ENCODE measurements around the gene CHRNB4.

Gene CHRNB4

DNA sequence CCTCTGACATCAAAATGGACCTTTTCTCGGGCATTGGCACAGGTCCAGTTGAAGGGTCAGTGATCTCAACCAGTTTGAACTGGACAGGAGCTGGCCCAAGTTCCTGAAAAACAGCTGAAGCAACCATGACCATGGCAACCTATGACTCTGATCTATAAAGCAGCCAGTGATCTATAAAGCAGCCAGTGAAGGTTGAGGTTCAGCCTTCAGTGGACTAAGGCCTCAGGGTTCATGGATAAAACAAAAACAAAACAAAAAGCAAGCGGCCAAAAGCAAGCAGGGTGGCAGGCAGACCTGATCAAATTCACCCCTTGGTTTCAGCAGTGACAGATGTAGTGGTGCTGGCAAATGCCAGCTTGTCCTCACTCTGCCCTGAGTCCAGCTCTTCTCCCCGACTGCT is 10.0 kb upstream of the CHRNB4 start:
- Histone ChIP-seq H3K4me3 (ENCODE audit: low read depth in 1 of 2, low read length in 2 of 2) (no peak overlapping the region), H3K9ac (ENCODE audit: low read depth in 1 of 2, low read length in 2 of 2) (no peak overlapping the region), H3K4me1 (ENCODE audit: control insufficient read depth in 1 of 2, insufficient read depth in 2 of 2, low read length in 2 of 2) (no peaks in the 10 kb centered on the region), H3K27me3 (ENCODE audit: control insufficient read depth in 1 of 2, insufficient read depth in 2 of 2, low read length in 2 of 2) (peaks cover 0 to 6% of the 10 kb centered on the region in 2 donors), H3K36me3 (ENCODE audit: control insufficient read depth in 1 of 2, insufficient read depth in 2 of 2, low read length in 2 of 2) (no peaks in the 10 kb centered on the region), H3K9me3 (ENCODE audit: control insufficient read depth in 1 of 2, low read length in 2 of 2) (no peaks in the 10 kb centered on the region), H3K27ac (ENCODE audit: low read depth, low read length) (no peak overlapping the region)

DNA sequence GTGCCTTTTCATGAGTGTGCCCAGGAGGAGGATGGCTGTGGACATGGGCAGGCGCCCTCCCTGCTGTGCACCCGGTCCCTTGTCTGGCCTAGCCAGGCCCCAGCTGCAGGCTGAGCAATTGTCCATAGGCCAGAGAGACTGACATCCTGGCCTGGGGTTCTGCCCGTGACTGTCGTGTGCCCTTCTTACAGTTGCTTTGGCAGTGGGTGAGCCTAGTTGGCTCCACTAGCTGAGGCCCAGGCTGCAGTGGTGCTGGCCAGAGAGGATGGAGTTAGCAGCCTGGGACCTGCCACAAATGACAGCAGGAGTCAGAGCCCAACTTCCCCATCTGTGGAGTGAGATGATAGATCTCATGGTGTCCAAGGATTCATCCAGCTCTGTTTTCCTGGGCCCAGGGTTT is 9.0 kb upstream of the CHRNB4 start:
- no peak overlapping the region for H3K4me3 ChIP-seq (ENCODE audit: low read depth in 1 of 2, low read length in 2 of 2)
- H3K27ac ChIP-seq (ENCODE audit: low read depth, low read length): no peak overlapping the region
- no peak overlapping the region for H3K9ac ChIP-seq (ENCODE audit: low read depth in 1 of 2, low read length in 2 of 2)
- H3K36me3 ChIP-seq (ENCODE audit: control insufficient read depth in 1 of 2, insufficient read depth in 2 of 2, low read length in 2 of 2): no peaks in the 10 kb centered on the region
- H3K9me3 ChIP-seq (ENCODE audit: control insufficient read depth in 1 of 2, low read length in 2 of 2): no peaks in the 10 kb centered on the region
- no peaks in the 10 kb centered on the region for H3K4me1 ChIP-seq (ENCODE audit: control insufficient read depth in 1 of 2, insufficient read depth in 2 of 2, low read length in 2 of 2)
- peaks cover 0 to 6% of the 10 kb centered on the region in 2 donors for H3K27me3 ChIP-seq (ENCODE audit: control insufficient read depth in 1 of 2, insufficient read depth in 2 of 2, low read length in 2 of 2)

DNA sequence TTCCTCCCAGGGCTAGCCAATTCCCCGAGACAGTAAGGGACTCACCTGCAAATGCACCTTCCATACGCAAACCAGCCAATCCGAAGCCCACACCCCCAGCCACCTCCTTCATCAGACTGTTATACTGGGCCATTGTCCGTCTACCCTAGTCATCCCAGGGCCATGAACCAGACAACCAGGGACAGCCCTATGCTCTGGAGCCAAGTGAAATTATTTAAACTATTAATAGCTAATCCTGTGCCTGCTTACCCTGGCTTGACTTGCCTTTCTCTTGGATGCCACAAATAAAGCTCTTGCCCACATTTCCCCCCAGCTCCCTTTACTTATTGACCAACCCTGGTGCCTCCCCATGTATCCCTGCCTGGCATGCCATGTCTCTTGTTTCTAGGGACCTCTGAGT is 4.0 kb upstream of the CHRNB4 start:
- no peak overlapping the region for H3K27ac ChIP-seq (ENCODE audit: low read depth, low read length)
- H3K9ac ChIP-seq (ENCODE audit: low read depth in 1 of 2, low read length in 2 of 2): no peak overlapping the region
- peaks cover 0 to 7% of the 10 kb centered on the region in 2 donors for H3K27me3 ChIP-seq (ENCODE audit: control insufficient read depth in 1 of 2, insufficient read depth in 2 of 2, low read length in 2 of 2)
- no peak overlapping the region for H3K4me3 ChIP-seq (ENCODE audit: low read depth in 1 of 2, low read length in 2 of 2)
- peaks cover 0 to 5% of the 10 kb centered on the region in 2 donors for H3K4me1 ChIP-seq (ENCODE audit: control insufficient read depth in 1 of 2, insufficient read depth in 2 of 2, low read length in 2 of 2)
- no peaks in the 10 kb centered on the region for H3K36me3 ChIP-seq (ENCODE audit: control insufficient read depth in 1 of 2, insufficient read depth in 2 of 2, low read length in 2 of 2)
- no peaks in the 10 kb centered on the region for H3K9me3 ChIP-seq (ENCODE audit: control insufficient read depth in 1 of 2, low read length in 2 of 2)

DNA sequence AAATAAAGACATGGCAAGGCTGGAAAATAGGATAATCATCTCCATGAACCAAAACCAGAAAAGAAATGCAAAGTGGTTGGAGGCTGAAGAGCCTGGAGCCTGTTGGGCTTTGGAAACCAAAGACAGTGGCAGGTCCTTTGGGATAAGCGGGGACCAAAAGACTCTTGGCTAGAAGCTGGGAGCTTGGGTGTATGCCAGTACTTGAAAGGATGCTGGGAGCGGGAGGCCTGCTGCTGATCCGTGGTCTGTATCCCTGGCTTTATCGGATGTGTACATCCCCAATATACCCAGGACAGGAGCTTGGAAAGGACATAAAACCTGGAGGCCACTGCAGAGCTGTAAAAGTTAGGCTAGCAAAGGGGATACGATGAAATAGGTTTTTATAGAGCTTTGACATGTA is 1.3 kb upstream of the CHRNB4 start:
- Histone ChIP-seq H3K27me3 (ENCODE audit: control insufficient read depth in 1 of 2, insufficient read depth in 2 of 2, low read length in 2 of 2) (peaks cover 0 to 11% of the 10 kb centered on the region in 2 donors), H3K4me3 (ENCODE audit: low read depth in 1 of 2, low read length in 2 of 2) (no peak overlapping the region), H3K9ac (ENCODE audit: low read depth in 1 of 2, low read length in 2 of 2) (no peak overlapping the region), H3K9me3 (ENCODE audit: control insufficient read depth in 1 of 2, low read length in 2 of 2) (no peaks in the 10 kb centered on the region), H3K36me3 (ENCODE audit: control insufficient read depth in 1 of 2, insufficient read depth in 2 of 2, low read length in 2 of 2) (no peaks in the 10 kb centered on the region), H3K4me1 (ENCODE audit: control insufficient read depth in 1 of 2, insufficient read depth in 2 of 2, low read length in 2 of 2) (peaks cover 0 to 5% of the 10 kb centered on the region in 2 donors), H3K27ac (ENCODE audit: low read depth, low read length) (no peak overlapping the region)

DNA sequence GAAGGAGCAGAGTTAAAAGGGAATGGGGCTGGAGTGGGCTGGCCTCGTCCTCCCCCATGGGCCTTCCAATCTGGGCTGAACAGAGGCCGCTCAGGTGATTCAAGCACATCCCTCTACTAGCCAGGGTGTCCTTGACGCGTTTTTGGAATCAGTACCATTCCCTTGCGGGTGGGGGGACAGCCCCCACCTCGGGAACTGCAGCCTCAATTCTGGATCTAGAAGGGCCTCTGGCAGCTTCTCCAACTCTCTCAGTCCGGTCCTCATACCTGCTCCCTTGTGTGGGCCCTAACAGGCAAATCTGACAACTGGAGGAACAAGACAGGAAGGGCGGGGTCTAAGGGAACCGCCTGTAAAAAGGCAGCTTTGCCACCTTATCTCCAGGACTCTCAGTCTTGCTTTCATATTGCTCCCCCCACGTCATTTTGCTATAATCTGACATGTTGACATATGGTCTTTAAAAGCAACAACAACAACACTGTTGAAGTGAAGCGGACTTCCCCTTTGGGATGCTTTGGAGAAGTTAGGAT is 802 bp upstream of the CHRNB4 start:
- no peak overlapping the region for H3K4me3 ChIP-seq (ENCODE audit: low read depth in 1 of 2, low read length in 2 of 2)
- no peaks in the 10 kb centered on the region for H3K36me3 ChIP-seq (ENCODE audit: control insufficient read depth in 1 of 2, insufficient read depth in 2 of 2, low read length in 2 of 2)

DNA sequence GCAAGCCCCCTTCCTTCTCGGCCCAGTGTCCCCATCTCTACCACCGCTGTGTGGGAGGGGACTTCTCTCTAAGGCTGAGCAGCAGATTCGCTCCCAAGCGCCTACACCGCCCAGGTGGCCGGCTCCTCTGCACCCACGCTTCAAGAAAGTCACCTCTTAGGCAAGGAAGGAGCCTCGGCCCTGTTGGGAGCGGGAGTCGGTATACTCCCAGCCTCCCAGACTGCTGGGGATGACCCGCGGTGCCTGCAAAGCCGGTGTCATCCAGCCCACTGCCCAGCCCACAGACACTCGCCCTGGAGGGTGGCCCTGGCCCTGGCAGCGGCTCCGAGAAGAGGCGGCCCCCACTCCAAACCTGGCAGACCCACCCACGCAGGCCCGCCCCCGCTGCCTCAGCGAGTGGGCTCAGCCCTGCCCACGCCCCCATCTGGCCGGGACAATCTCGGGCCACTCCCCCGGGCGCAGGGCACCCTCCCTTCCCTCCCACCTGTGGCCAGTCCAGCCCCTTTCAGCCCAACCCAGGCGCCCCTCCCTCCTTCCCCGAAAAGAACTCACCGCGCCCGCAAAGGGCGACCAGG is 396 bp downstream of the CHRNB4 start:
- Histone ChIP-seq H3K9ac (ENCODE audit: low read depth in 1 of 2, low read length in 2 of 2) (no peak overlapping the region), H3K27ac (ENCODE audit: low read depth, low read length) (no peak overlapping the region), H3K36me3 (ENCODE audit: control insufficient read depth in 1 of 2, insufficient read depth in 2 of 2, low read length in 2 of 2) (no peaks in the 10 kb centered on the region)

More for the DNA sequence above, 802 bp upstream of the CHRNB4 start:
- H3K9me3 ChIP-seq (ENCODE audit: control insufficient read depth in 1 of 2, low read length in 2 of 2): no peaks in the 10 kb centered on the region
- peaks cover 0 to 11% of the 10 kb centered on the region in 2 donors for H3K27me3 ChIP-seq (ENCODE audit: control insufficient read depth in 1 of 2, insufficient read depth in 2 of 2, low read length in 2 of 2)
- no peak overlapping the region for H3K9ac ChIP-seq (ENCODE audit: low read depth in 1 of 2, low read length in 2 of 2)
- H3K27ac ChIP-seq (ENCODE audit: low read depth, low read length): no peak overlapping the region
- H3K4me1 ChIP-seq (ENCODE audit: control insufficient read depth in 1 of 2, insufficient read depth in 2 of 2, low read length in 2 of 2): peaks cover 0 to 5% of the 10 kb centered on the region in 2 donors

DNA sequence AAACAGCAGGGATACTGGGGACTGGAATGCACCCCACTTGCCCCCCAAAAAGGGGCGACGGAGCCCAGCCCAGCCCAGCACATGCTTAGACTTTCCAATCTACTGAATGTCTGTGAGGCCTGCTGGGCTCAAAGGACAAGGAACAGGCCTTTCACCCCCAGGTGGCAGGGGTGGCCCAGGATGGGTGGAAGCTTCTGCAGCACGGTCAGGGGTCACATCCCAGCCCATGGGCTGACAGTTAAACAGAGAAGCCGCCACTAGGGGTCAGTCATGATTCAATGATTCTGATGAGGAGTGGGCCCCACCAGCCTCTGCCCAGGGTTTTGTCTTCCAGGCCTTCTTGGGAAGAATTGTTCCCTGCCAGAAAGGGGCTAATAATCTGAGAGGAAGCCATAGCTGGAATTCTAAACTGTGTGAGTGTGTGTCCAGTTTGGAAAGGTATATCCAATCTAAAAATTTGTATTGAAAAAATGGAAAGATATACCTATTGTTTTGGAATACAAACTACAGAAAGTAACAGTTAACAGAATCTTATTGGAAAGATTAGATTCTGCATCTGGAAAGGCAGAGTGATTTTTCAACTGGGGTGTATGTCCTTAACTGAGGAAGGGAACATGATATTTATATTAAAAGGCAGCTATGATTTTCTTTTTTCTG is 2.2 kb downstream of the CHRNB4 start:
- peaks cover 0 to 5% of the 10 kb centered on the region in 2 donors for H3K4me1 ChIP-seq (ENCODE audit: control insufficient read depth in 1 of 2, insufficient read depth in 2 of 2, low read length in 2 of 2)
- H3K27ac ChIP-seq (ENCODE audit: low read depth, low read length): no peak overlapping the region
- no peak overlapping the region for H3K9ac ChIP-seq (ENCODE audit: low read depth in 1 of 2, low read length in 2 of 2)
- H3K27me3 ChIP-seq (ENCODE audit: control insufficient read depth in 1 of 2, insufficient read depth in 2 of 2, low read length in 2 of 2): peaks cover 0 to 11% of the 10 kb centered on the region in 2 donors
- no peak overlapping the region for H3K4me3 ChIP-seq (ENCODE audit: low read depth in 1 of 2, low read length in 2 of 2)
- H3K9me3 ChIP-seq (ENCODE audit: control insufficient read depth in 1 of 2, low read length in 2 of 2): no peaks in the 10 kb centered on the region
- H3K36me3 ChIP-seq (ENCODE audit: control insufficient read depth in 1 of 2, insufficient read depth in 2 of 2, low read length in 2 of 2): no peaks in the 10 kb centered on the region

More for the DNA sequence above, 396 bp downstream of the CHRNB4 start:
- H3K4me1 ChIP-seq (ENCODE audit: control insufficient read depth in 1 of 2, insufficient read depth in 2 of 2, low read length in 2 of 2): peaks cover 0 to 5% of the 10 kb centered on the region in 2 donors
- peak overlapping the region; percentile 29 to 53 for H3K4me3 ChIP-seq (ENCODE audit: low read depth in 1 of 2, low read length in 2 of 2)
- H3K9me3 ChIP-seq (ENCODE audit: control insufficient read depth in 1 of 2, low read length in 2 of 2): no peaks in the 10 kb centered on the region
- H3K27me3 ChIP-seq (ENCODE audit: control insufficient read depth in 1 of 2, insufficient read depth in 2 of 2, low read length in 2 of 2): peaks cover 0 to 11% of the 10 kb centered on the region in 2 donors

DNA sequence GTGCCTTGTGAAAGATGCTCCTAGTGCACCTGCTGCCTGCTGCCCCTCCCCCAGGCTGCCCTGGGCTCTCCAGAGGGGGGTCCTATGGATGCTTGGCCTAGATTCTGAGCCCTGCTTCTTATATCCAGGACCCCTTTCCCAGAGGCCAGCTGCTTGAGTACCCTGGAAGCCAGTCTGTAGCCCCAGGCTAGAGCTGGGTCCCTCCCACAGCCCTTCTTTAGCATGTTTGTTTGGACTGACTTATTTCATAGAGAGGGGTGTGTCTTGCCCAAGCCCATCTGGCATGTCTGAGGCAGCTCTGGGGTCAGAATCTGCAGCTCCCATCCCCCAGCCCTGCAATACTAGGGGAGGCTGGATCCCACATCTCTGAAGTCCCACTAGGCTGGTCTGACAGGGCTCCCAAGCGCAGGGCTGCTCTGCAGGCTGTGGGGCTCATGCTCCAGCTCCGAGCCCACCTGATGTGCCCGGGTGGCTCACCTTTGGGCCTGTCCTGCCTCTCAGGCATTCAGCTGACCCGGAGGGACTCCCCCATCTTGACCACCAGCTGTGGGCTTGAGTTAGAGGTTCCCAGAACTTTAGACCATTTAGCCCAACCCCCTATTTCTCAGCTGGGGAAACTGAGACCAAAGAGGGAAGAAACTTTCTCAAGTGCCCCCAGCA is 3.1 kb downstream of the CHRNB4 start:
- no peak overlapping the region for H3K27ac ChIP-seq (ENCODE audit: low read depth, low read length)
- no peaks in the 10 kb centered on the region for H3K36me3 ChIP-seq (ENCODE audit: control insufficient read depth in 1 of 2, insufficient read depth in 2 of 2, low read length in 2 of 2)
- H3K4me1 ChIP-seq (ENCODE audit: control insufficient read depth in 1 of 2, insufficient read depth in 2 of 2, low read length in 2 of 2): peaks cover 0 to 5% of the 10 kb centered on the region in 2 donors
- H3K27me3 ChIP-seq (ENCODE audit: control insufficient read depth in 1 of 2, insufficient read depth in 2 of 2, low read length in 2 of 2): peaks cover 3 to 11% of the 10 kb centered on the region in 2 donors
- H3K9me3 ChIP-seq (ENCODE audit: control insufficient read depth in 1 of 2, low read length in 2 of 2): no peaks in the 10 kb centered on the region
- H3K9ac ChIP-seq (ENCODE audit: low read depth in 1 of 2, low read length in 2 of 2): no peak overlapping the region
- no peak overlapping the region for H3K4me3 ChIP-seq (ENCODE audit: low read depth in 1 of 2, low read length in 2 of 2)

DNA sequence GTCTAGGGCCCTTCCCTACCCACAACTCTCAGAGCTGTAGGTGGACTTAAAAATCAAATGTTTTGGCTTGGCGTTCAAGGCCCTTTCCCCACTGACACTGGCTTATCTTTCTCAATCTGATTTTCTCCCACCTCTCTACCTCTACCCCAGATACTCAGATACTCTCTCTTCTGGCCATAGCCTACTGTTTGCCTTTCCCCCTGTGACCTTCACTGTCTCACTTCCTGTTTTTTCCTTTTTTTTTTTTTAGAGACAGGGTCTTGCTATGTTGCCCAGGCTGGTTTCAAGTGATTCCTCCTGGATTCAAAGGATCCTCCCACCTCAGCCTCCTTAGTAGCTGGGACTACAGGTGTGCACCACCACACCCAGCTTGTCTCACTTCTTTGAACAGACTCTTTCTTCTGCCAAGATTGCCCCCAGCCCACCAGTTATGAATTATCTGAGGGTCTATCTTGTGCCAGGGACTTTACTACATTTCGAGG is 4.6 kb downstream of the CHRNB4 start:
- H3K9ac ChIP-seq (ENCODE audit: low read depth in 1 of 2, low read length in 2 of 2): no peak overlapping the region
- H3K4me3 ChIP-seq (ENCODE audit: low read depth in 1 of 2, low read length in 2 of 2): no peak overlapping the region
- H3K36me3 ChIP-seq (ENCODE audit: control insufficient read depth in 1 of 2, insufficient read depth in 2 of 2, low read length in 2 of 2): no peaks in the 10 kb centered on the region
- H3K4me1 ChIP-seq (ENCODE audit: control insufficient read depth in 1 of 2, insufficient read depth in 2 of 2, low read length in 2 of 2): peaks cover 0 to 5% of the 10 kb centered on the region in 2 donors
- no peaks in the 10 kb centered on the region for H3K9me3 ChIP-seq (ENCODE audit: control insufficient read depth in 1 of 2, low read length in 2 of 2)
- H3K27ac ChIP-seq (ENCODE audit: low read depth, low read length): no peak overlapping the region
- H3K27me3 ChIP-seq (ENCODE audit: control insufficient read depth in 1 of 2, insufficient read depth in 2 of 2, low read length in 2 of 2): peaks cover 4 to 9% of the 10 kb centered on the region in 2 donors

DNA sequence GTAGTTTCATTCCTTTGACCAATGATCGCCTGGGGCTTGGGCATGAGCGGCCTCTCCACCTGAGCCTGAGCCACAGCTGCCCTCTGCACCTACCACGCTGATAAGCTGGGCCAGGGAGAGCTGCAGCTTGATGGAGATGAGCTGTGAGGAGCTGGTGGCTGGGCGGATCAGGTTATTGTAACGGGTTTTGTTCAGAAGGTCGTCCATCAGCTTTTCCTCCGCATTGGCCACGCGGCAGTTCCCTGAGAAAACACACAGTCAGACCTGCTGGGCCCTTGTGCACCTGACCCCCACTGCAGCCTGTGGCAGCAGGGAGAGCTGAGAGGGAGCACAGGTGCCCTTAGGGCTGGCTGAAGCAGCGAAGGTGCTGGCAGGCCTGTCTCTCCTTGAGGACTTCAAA is 5.7 kb downstream of the CHRNB4 start:
- no peaks in the 10 kb centered on the region for H3K9me3 ChIP-seq (ENCODE audit: control insufficient read depth in 1 of 2, low read length in 2 of 2)
- no peak overlapping the region for H3K27ac ChIP-seq (ENCODE audit: low read depth, low read length)
- peaks cover 0 to under 1% of the 10 kb centered on the region in 2 donors for H3K4me1 ChIP-seq (ENCODE audit: control insufficient read depth in 1 of 2, insufficient read depth in 2 of 2, low read length in 2 of 2)
- no peak overlapping the region for H3K4me3 ChIP-seq (ENCODE audit: low read depth in 1 of 2, low read length in 2 of 2)
- no peaks in the 10 kb centered on the region for H3K36me3 ChIP-seq (ENCODE audit: control insufficient read depth in 1 of 2, insufficient read depth in 2 of 2, low read length in 2 of 2)
- no peak overlapping the region for H3K9ac ChIP-seq (ENCODE audit: low read depth in 1 of 2, low read length in 2 of 2)
- peaks cover 4 to 6% of the 10 kb centered on the region in 2 donors for H3K27me3 ChIP-seq (ENCODE audit: control insufficient read depth in 1 of 2, insufficient read depth in 2 of 2, low read length in 2 of 2)
